CD4-positive, alpha-beta T cell treated with Interleukin-4 for 4 hours (primary cell): Measurements from ENCODE around the gene MYO5B.
"Not testable (repeated sequence)": the region's sequence is repeated elsewhere in the genome, so short reads cannot be mapped to it uniquely, and the experiment has no call there.

ENCODE experiments used
- DNase-seq: peaks from one replicate; pipeline ENCODE4 v3.0.0-alpha.2; 2020

Gene MYO5B

DNA sequence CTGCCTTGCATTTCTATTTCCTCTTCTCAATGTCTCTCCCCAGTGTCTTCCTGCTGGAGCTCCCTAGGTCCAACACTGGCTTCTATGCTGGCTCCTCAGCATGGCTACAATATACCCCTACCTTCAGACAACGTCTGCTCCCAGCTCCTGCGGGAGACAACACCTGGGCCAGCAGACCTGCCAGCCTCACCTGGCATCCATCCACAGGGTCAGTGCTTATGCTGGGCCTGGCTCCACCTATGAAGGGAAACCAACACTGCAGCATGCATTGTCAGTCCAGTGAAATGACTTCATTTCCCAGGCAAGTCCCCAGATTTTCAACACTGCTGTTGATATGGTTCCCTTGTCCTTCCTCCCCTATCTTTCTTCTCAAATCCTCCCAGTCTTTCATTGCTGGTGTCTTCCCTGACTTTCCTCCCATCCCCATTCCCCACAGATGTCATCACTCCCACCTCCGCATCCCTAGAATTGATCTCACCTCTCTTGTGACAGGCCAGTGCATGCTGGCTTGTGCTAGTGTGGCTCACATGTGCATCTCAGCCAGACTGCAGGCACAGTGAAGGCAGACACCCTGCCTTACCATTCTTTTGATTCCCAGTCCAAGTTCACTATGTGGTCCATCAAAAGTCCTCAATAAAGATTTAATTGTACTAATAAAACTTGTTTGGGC lies 98.0 kb downstream of the MYO5B start:
- DNase-seq = no peak

DNA sequence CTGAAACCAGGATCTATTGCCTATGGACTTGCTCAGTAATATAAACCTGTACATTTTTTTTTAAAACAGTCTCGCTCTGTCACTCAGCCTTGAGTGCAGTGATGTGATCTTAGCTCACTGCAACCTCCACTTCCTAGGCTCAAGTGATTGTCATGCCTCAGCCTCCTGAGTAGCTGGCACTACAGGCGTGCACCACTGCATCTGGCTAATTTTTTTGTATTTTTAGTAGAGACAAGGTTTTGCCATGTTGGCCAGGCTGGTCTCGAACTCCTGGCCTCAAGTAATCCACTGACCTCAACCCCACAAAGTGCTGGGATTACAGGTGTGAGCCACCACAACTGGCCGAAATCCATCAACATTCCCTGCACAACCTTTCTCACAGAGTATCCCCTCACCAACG lies 100.2 kb downstream of the MYO5B start:
- DNase-seq = not testable (repeated sequence)

DNA sequence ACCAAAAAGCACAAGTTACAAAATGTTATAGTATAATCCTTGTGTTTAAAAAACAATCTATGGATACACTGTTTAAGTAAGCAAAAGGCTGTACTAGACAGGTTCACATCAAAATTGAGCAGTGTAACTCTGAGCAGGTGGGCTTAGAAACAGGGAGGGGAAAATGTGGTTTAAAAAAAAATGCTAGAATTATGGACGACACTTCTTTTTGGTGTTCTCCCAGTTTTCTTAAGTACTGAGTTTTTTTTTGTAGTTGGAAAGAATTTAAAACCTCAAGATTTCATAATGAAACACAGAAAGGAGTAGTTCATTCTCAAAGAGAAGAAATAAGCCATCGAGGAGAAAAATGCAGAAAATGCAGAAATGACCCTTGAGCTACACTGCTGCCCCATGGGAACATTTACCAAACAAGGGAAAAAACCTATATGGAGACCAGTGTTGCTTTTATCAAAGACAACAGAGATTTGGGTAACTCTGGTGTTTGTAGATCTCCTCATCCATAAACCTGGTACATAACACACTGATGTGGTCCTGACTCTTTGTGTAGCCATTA lies 100.7 kb downstream of the MYO5B start:
- DNase-seq = no peak

DNA sequence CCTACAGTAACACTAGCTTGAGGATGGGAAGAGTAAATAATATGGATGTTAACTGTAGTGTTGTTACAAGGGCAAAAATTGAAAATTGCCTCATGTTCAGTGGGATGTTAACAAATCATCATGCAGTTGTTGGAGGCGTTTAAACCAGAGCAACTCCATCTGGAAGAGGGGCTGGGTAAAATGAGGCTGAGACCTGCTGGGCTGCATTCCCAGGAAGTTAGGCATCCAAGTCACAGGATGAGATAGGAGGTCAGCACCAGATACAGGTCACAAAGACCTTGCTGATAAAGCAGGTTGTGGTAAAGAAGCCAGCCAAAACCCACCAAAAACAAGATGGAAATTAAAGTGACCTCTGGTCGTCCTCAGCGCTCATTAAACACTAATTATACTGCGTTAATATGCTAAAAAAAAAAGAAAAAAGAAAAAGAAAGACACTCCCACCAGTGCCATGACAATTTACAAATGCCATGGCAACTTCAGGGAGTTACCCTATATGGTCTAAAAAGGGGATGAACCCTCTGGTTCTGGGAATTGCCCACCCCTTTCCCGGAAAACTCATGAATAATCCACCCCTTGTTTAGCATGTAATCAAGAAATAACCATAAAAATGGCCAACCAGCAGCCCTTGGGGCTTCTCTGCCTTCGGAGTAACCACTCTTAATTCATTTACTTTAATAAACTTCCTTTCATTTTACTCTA lies 101.4 kb downstream of the MYO5B start:
- no peak for DNase-seq

DNA sequence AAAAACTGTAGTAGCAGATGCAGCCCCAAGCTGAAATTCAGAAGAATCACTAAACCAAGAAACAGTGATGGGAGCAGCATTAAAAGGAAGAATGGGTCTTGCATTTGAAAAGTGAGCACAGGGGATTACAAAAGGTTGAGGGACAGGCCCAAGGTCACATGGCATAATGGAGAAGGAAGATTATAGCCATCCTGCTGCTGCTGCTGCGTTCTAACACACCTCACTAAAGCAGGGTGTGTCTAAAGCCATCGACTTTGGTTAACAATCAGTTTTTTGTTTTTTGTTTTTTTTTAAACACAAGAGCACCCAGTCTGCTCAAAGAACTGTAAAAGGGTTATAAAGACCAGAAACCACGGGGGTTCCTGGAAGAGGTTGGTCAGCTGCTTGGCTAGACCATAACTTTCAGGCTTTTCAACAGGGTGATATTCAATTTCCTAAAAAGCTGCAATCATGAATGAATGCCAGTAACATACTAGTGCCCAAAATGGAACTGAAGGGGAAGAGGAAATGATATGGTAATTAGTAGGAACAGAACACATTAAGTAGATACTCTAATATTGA lies 102.6 kb downstream of the MYO5B start:
- DNase-seq = no peak

DNA sequence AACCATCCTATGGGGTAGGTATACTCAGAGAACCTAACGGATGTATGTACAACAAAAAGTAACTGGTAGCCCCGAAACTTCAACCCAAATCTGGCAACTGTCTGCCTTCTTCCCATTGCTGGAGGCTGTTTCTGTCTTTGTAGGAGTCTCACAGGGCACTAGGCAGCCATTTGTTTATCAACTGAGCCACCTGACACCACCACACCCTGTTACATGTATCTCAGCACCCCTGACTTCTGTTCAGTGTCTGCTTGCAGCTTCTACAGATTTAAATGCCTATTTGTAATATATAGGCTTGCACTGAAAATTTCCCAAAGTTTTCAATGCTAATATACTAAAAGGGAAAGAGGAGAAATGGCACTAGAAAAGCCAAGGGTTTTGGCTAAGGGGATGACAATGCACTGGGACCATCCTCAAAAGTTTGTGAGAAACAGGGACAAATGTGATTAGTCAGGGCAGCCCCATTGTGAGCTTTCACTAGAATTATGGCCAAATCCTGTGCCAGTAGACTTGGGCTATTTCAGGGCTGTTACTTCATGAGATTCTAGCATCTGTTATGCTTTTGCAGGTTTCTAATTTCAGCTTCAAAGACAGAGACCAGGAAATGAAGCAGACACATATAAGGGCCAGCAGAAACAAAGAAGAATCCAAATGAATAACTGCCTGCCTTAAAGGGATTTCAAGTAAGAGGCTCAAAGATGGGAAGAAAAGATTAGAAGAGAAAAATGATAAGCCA lies 103.3 kb downstream of the MYO5B start:
- DNase-seq = no peak

DNA sequence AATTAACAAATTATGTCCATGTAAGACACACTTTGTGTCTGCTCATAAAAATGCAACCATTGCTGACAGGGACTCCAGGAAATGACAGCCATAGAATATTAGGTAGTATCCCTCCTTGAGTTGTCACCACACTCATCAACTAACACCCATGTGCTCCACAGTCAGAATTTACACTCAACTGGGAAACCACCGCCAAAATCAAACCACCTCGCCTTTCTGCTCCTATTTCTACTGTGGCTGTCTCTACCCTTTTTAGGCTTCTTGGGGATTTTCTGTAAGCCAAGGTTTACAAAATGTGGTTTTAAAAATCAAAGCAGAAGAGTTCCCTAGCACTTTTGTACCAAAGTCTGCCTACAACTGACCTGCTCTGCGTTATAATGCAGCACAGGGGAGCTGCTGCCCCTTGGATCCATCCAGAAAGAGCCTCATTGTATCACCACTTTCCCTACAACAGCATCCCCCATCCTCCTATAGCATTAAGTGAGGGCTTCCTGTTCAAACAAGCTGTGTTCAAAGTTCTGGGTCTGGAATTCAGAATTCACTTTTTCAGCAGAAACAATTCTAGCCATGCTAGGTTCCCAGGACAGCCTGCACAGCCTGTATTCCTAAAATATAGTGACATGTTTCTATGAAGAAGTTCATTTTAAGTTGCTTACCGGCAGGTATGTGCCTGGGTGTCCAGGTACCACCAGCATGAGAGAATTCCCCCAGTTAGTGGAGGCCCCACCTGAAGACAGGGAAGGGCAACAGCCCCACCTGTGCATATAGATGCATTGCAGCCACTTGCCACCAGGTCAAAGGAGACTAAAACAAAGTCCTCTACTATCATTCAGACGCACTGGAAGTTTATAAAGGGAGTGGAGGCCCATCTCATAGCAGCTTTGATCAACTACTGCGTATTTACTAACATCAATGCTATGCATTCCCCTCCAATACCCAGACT lies 104.3 kb downstream of the MYO5B start:
- no peak for DNase-seq

DNA sequence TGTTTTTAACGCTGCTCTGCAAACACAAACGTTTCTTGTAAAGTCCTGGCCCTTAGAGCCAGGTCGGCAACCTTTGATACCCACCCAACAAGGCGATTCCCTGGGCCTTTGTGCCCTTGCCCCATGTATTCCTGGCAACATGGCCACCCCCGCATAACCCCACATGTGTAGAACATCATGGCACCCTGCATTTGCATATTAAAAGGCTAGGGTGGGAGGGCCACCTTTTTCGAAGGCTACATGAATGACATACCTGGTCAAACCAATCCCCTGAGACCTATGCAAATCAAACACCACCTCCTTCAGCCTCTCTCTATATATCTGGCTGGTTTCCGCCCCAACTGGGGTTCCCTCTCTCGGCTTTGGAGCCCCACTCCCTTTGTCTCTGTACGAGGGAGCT lies 105.2 kb downstream of the MYO5B start:
- no peak for DNase-seq

DNA sequence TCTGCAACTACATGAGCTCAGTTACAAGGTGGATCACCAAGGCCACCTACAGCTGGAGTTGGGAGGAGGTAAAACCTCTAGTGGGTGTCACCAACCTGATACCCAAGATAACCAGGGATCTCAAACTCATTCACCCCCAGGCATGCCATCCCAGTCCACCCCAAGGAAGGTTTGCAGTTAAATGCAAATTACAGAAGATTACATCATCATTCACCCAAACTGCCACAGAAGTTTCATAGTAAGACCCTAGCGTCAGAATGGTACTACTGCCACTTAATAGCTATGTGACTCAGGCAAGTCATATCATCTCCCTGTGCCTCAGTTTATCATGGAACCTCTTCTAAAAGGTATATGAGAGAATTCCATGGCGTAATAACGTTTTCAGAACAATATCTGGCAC lies 111.2 kb downstream of the MYO5B start:
- DNase-seq = no peak

DNA sequence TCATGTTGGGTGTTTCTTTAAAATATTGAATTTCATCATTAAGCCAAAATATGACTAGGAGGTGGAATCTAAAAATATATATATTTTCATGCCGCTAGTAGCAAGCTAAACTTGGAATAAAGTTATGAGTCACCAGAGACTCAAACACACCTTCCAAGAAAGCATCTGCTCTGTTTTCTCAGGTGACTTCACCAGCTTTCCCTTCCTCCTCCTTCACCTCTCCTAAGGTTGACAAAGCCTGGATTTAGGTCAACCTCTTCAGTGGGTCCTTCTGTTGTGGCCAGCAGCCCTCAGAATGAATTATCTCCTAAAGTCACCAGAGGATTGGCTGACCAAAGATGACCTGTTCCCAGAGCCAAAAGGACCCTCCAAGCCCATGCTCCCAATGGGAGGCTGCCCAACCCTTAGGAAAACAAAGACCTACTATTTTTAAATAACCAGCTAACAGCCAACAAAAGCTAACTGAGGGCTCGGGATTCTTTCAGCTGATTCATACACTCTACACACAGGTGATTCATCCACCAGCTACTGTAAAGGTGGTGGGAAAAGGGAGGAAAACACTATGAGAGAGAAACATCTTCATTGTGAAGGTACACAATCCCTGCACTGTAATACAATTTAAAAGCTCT lies 113.9 kb downstream of the MYO5B start:
- DNase-seq = no peak

DNA sequence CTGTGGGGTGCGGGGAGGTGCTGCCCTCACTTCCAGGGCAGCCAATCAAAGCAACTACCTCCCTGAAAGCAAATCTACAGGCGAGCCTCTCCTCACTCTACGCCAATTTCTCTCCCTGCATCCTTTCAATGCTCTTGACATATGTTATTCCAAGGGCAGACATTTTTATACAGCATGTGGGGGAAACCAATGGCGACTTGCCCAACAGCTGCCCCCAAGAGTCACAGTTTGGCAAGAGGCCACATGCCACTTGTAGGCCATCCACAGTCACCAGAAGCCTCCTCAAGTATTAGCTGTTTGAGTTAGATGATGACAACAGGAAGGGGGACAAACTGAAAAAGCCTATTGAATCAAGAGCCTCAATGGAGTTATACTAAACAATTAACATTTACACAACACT lies 114.6 kb downstream of the MYO5B start:
- no peak for DNase-seq

DNA sequence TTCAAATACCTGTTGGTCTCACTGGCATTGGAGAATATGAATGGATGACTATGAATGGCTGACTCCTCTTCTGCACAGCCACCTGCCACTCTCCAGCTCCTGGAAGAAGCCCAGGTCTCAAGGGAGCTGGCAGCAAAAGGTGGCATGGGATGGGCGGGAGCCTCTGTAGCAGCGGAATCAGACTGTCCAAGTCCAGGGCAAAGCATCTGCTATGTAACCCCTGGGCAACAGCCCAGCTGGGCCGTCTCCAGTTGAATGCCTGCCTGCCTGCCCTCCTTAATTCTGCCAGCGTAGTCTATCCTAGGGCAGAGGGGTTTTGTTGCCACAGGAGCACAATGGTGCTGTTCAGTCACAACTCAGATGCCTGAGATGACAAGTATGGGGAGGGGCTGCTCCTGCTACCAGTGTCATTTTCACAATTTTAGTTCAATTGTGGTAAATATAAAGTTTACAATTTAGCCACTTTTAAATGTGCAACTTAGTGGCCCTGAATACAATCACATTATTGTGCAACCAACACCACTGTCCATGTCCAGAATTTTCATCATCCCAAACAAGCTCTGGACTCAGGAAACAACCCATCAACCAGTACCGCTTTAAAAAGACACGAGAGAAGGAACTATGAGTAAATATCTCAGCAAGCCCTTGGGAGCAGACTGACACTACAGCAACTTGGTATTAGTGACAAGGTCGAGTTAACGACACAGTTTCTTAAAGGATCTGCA lies 115.2 kb downstream of the MYO5B start:
- DNase-seq = no peak

DNA sequence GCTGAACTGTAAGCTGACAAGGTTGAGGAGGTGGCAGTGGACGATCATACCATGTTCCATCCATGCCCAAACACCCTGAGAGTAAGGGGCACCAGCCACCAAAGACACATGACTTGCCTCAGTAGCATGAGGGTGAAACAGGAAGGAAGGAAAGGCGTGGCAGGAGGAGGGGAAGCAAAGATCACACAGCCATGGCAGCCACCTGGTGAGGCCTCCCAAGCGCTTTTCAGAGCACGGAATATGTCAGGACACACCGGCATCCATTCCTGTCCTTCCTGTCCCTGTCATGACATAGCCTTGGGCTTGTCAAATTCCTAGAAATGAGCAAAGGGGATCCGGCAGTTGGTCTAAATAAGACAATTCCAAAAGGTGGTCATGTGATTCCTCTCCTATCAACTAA lies 118.7 kb downstream of the MYO5B start:
- DNase-seq = no peak

DNA sequence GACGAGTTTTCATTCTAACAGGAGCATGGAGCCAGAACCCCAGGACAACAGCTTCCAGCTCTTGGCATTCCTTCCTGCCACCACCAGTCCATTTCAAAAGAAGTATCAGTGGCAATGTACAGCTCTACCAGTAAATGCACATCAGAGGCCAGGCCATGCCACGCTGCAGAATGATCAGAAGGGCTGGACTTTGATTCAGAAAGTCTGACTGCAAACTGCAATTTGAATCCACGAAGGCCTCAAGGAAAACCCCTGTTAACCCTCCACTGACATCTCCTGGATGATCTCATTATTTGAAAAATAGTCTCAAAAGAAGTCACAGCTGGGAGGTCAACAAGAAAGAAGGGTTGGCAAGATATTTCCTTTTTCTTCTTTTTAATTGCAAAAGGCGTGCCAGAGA lies 119.2 kb downstream of the MYO5B start:
- DNase-seq = no peak

DNA sequence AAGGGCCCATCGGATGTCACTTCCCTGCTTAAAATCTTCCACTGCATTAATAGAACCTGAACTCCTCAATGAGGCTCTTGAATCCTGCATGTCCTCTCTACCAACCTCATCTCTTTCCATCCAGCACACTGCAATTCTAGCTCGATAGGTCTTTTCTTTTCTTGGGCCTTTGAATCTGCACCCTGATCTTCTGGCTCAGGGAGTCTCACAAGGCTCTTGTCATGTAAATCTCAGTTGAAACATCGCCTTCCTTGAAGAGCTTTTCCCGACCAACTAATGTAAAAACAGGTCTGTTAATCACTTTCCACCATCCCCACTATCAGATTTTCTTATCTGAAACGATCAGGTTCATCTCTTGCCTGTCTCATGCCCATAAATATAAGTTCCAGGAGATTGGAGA lies 120.5 kb downstream of the MYO5B start:
- DNase-seq = no peak

DNA sequence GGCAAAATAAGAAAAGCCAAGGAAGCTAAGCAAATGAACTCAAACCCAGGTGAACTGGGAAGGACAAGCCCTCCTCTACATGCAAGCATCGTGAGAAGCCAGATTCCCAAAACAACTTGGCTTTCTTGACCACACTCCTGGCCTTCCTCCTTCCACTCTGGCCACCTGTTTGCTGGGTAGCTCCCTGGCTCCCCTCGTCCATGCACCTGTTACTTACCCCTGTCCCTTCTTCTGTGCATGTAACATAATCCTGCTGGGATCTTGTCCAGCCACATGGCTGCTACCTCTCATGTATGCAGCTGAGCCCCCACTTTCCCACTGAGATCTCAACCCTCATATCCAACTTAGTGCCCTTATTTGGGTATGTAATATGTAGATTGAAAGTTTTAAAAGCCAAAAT lies 121.6 kb downstream of the MYO5B start:
- DNase-seq = no peak

DNA sequence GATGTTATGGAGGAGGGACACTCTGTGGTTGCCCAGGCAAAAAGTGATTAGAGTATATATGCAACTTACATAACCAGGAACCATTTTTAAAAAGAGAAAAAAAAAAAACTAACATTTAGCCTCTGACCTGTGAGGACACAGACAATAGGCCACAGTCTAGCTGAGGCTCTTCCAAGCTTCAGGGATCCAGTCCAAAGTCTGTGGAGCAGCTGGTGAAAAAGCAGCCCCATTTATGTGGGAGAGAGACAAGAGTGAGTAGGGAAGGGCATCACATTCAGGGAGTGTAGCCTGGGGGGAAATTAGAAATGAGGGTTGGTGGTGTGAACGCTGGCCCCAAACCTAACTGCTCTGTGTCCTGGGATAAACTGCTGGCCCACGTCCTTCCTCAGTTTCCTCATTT lies 122.8 kb downstream of the MYO5B start:
- no peak for DNase-seq

DNA sequence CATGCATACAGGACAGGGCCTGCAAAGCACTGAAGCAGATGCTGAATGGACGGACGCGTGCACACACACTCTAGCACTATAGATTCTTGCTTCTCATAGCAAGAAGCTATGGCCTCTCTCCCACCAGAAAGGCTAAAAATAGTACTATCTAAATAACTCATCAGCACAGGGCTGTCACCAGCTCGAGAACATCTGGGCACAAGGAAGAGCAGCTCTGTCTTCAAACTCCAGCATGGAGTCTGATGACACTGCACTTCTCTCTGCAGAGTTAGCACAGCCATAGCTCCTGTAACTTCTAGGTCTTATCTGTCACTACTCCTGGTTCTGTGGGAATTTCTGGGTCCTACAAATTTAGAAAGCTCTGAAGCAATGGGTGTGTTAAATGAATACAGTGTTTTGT lies 123.5 kb downstream of the MYO5B start:
- DNase-seq = no peak

DNA sequence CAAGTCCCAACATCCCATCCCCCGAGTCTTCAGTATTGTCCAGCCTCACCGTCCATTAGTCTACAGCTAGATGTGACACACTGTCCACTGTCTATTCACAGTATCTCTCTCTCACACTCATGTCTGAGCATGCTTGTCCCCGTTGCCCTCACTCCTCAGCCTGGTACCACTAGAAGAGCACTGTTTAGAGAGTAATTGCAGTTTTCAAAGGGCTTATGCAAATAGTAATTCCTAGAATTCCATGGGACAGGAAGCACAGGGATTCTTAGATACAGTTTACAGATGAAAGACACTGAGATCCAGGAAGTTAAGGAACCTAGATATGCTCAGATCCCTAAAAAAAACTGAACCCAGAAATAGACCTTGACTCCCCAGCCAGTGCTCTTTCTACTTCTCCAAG lies 125.5 kb downstream of the MYO5B start:
- no peak for DNase-seq

DNA sequence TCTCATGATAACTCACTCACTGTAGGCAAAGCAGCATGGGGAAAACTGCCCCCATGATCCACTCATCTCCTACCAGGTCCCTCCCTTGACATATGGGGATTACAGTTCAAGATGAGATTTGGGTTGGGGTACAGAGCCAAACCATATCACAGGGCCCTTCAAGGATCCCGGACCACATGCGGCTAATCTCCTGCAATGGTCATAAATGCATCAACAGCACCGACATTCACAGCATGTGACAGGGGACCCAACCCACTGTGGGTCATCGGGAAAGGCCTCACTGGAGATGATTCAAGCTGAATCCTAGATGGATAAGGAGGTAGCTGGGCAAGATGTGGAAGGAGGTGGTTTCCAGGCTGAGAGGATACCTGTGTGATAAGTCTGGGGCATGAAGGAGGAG lies 129.4 kb downstream of the MYO5B start:
- DNase-seq = no peak

DNA sequence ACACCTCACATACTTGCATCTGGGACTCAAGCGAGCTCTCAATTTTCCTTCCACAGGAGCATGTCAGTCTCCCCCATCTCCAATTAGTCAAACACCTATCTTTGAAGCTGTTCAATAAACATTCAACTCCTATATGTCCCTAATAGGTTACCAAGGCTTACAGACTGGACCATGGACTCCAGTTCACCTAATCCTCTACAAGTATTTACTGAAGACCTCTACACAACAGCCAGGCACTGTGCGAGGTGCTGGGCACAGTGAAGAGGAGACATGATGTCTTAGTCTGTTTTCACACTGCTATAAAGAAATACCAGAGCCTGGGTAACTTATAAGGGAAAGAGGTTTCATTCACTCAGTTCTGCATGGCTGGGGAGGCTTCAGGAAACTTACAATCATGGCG lies 129.9 kb downstream of the MYO5B start:
- DNase-seq = no peak
